H1 (cell line): ENCODE results near the gene CEP70. TPM values are rescaled to one million over a fixed set of nuclear protein-coding genes. Genes with fewer than 3 reads are reported as not detected.

ENCODE experiments used
- CTCF ChIA-PET: fragments of 300-600 bp; sonication (Branson Sonifier 250); formaldehyde crosslinking; loops from one replicate; lab custom pipeline; 2021; ENCODE audit not compliant: partially characterized antibody; lab: Charles Lee
- POLR2A ChIA-PET: fragments of 300-600 bp; sonication (Branson Sonifier 250); formaldehyde crosslinking; loops from one replicate; lab custom pipeline; 2021; ENCODE audit warnings: inconsistent platforms; ENCODE audit not compliant: partially characterized antibody; lab: Charles Lee
- DNase-seq, 2 experiments: peaks; one replicate each; pipeline versions ENCODE4 v3.0.0 to v3.0.0-alpha.2; 2010 to 2022; ENCODE audit warnings: low spot score in 2 of 2, low read depth in 1 of 2, mixed read lengths in 1 of 2
- FAIRE-seq: peaks from 2 replicates; lab custom pipeline; 2011; peaks lifted over from hg19 to GRCh38; lab: Jason Lieb, UNC
- H2AFZ ChIP-seq: 2 replicates; pipeline ENCODE4 v1.8.1; 2012; ENCODE audit warnings: low read length, inconsistent platforms
- H2AK5ac ChIP-seq: 2 replicates; pipeline ENCODE4 v1.6.1; 2013; ENCODE audit warnings: low read depth, low read length
- H2BK120ac ChIP-seq: replicated peaks from 2 replicates; pipeline ENCODE3; 2013; ENCODE audit warnings: low read depth, low read length, inconsistent platforms
- H2BK12ac ChIP-seq: 2 replicates; pipeline ENCODE4 v1.6.1; 2013; ENCODE audit warnings: low read depth, low read length
- H2BK15ac ChIP-seq: 2 replicates; pipeline ENCODE4 v1.6.1; 2013; ENCODE audit warnings: low read length
- H2BK20ac ChIP-seq: 2 replicates; pipeline ENCODE4 v1.6.1; 2013; ENCODE audit warnings: low read length
- H2BK5ac ChIP-seq: 2 replicates; pipeline ENCODE4 v1.6.1; 2013; ENCODE audit warnings: low read depth, low read length
- H3K14ac ChIP-seq: 2 replicates; pipeline ENCODE4 v1.6.1; 2013; ENCODE audit warnings: inconsistent platforms; ENCODE audit not compliant: insufficient read length
- H3K18ac ChIP-seq: 2 replicates; pipeline ENCODE4 v1.6.1; 2013; ENCODE audit warnings: low read length; ENCODE audit errors: extremely low read depth
- H3K23ac ChIP-seq: 2 replicates; pipeline ENCODE4 v1.6.1; 2013; ENCODE audit warnings: inconsistent platforms; ENCODE audit not compliant: insufficient read length
- H3K23me2 ChIP-seq: 2 replicates; pipeline ENCODE4 v1.6.1; 2013; ENCODE audit warnings: low read depth, low read length
- H3K27ac ChIP-seq: 2 replicates; pipeline ENCODE4 v1.6.1; 2011; ENCODE audit warnings: low read depth, low read length, inconsistent platforms
- H3K27me3 ChIP-seq, 4 experiments: replicated peaks in 1 of 4; 1 replicate in 1 of 4; 2 replicates in 3 of 4; pipeline versions ENCODE4 v1.6.1 to v1.8.1; 2011 to 2013; ENCODE audit warnings: low read length in 3 of 4, mild to moderate bottlenecking in 3 of 4, inconsistent platforms in 2 of 4, mixed read lengths in 2 of 4, moderate library complexity in 1 of 4; ENCODE audit not compliant: control insufficient read depth in 3 of 4, insufficient read depth in 3 of 4; ENCODE audit errors: extremely low read depth in 1 of 4
- H3K36me3 ChIP-seq, 4 experiments: 2 replicates each; pipeline versions ENCODE4 v1.6.1 to v1.8.1; 2011 to 2013; ENCODE audit warnings: mild to moderate bottlenecking in 4 of 4, low read length in 3 of 4, moderate library complexity in 2 of 4, control low read depth in 1 of 4, inconsistent platforms in 1 of 4; ENCODE audit not compliant: insufficient read depth in 4 of 4, control insufficient read depth in 2 of 4
- H3K4ac ChIP-seq: replicated peaks from 2 replicates; pipeline ENCODE3; 2013; ENCODE audit warnings: low read length, low read depth, mixed read lengths, inconsistent platforms; ENCODE audit not compliant: insufficient read length
- H3K4me1 ChIP-seq, 4 experiments: replicated peaks in 1 of 4; 1 replicate in 1 of 4; 2 replicates in 3 of 4; pipeline versions ENCODE4 v1.6.1 to v1.8.1; 2011 to 2013; ENCODE audit warnings: low read length in 3 of 4, inconsistent platforms in 2 of 4, mixed read lengths in 1 of 4; ENCODE audit not compliant: insufficient read depth in 4 of 4, control insufficient read depth in 3 of 4
- H3K4me2 ChIP-seq, 2 experiments: 2 replicates each; pipeline versions ENCODE4 v1.6.1 to v1.8.1; 2011 to 2013; ENCODE audit warnings: low read depth in 2 of 2, low read length in 2 of 2, control low read depth in 1 of 2, inconsistent platforms in 1 of 2, mild to moderate bottlenecking in 1 of 2; ENCODE audit not compliant: insufficient read depth in 1 of 2
- H3K4me3 ChIP-seq, 4 experiments: fragments of 200-600, 300-600 bp in 1 of 4; sonication (generic), shearing (Covaris generic), sonication (Bioruptor Twin) in 1 of 4; 2 replicates each; pipeline versions ENCODE4 v1.5.1 to v1.8.1; 2011 to 2016; ENCODE audit warnings: low read length in 4 of 4, low read depth in 3 of 4, control low read depth in 2 of 4, inconsistent platforms in 2 of 4, mild to moderate bottlenecking in 2 of 4, mixed read lengths in 1 of 4, moderate library complexity in 1 of 4; ENCODE audit not compliant: insufficient read depth in 2 of 4; ENCODE audit errors: extremely low read depth in 1 of 4
- H3K56ac ChIP-seq: replicated peaks from 2 replicates; pipeline ENCODE3; 2013; ENCODE audit warnings: low read depth, mild to moderate bottlenecking, mixed read lengths, low read length, inconsistent platforms; ENCODE audit not compliant: insufficient read length
- H3K79me1 ChIP-seq: 2 replicates; pipeline ENCODE4 v1.6.1; 2013; ENCODE audit warnings: low read depth, low read length, control low read depth
- H3K79me2 ChIP-seq, 2 experiments: 2 replicates each; pipeline versions ENCODE4 v1.6.1 to v1.8.1; 2012 to 2013; ENCODE audit warnings: low read length in 2 of 2, mild to moderate bottlenecking in 2 of 2, inconsistent platforms in 1 of 2; ENCODE audit not compliant: insufficient read depth in 2 of 2, control insufficient read depth in 1 of 2
- H3K9ac ChIP-seq, 4 experiments: replicated peaks in 1 of 4; 1 replicate in 1 of 4; 2 replicates in 3 of 4; pipeline versions ENCODE4 v1.6.1 to v1.8.1; 2011 to 2013; ENCODE audit warnings: low read depth in 3 of 4, low read length in 3 of 4, control low read depth in 2 of 4, mild to moderate bottlenecking in 2 of 4, moderate library complexity in 2 of 4, inconsistent platforms in 1 of 4; ENCODE audit errors: extremely low read depth in 1 of 4
- H3K9me3 ChIP-seq, 2 experiments: 2 replicates each; pipeline versions ENCODE4 v1.6.1 to v1.8.1; 2012 to 2013; ENCODE audit warnings: mild to moderate bottlenecking in 2 of 2, moderate library complexity in 2 of 2, control low read depth in 1 of 2, inconsistent platforms in 1 of 2, low read depth in 1 of 2, low read length in 1 of 2, mixed read lengths in 1 of 2; ENCODE audit not compliant: insufficient read depth in 2 of 2
- H4K20me1 ChIP-seq, 2 experiments: replicated peaks in 1 of 2; 2 replicates each; pipeline versions ENCODE3 to v1.8.1; 2011 to 2013; ENCODE audit warnings: inconsistent platforms in 2 of 2, low read length in 2 of 2, mild to moderate bottlenecking in 1 of 2; ENCODE audit not compliant: insufficient read depth in 2 of 2, control insufficient read depth in 1 of 2
- H4K5ac ChIP-seq: 2 replicates; pipeline ENCODE4 v1.6.1; 2013; ENCODE audit warnings: low read length, low read depth, mixed read lengths, inconsistent platforms; ENCODE audit not compliant: insufficient read length
- H4K8ac ChIP-seq: 2 replicates; pipeline ENCODE4 v1.8.0; 2013; ENCODE audit warnings: mild to moderate bottlenecking, moderate library complexity, low read length, inconsistent platforms; ENCODE audit not compliant: insufficient read depth; ENCODE audit errors: extremely low read depth
- H4K91ac ChIP-seq: replicated peaks from 2 replicates; pipeline ENCODE3; 2013; ENCODE audit warnings: low read length, mixed read lengths, inconsistent platforms; ENCODE audit not compliant: insufficient read length
- BCL11A ChIP-seq, 2 experiments: IDR thresholded peaks; one replicate each; pipeline ENCODE4 v1.6.1; 2011; ENCODE audit warnings: low read depth in 2 of 2, low read length in 2 of 2, mild to moderate bottlenecking in 2 of 2
- CREB1 ChIP-seq: IDR thresholded peaks from 2 replicates; pipeline ENCODE4 v1.6.1; 2012; ENCODE audit warnings: inconsistent platforms
- EGR1 ChIP-seq: IDR thresholded peaks from 2 replicates; pipeline ENCODE4 v1.6.1; 2011; ENCODE audit warnings: low read depth, low read length, borderline replicate concordance
- EZH2 ChIP-seq: fragments of 200-600 bp; sonication (generic); IDR thresholded peaks from 2 replicates; pipeline ENCODE4 v1.7.1; 2012; ENCODE audit warnings: low read depth, mild to moderate bottlenecking, moderate library complexity, low read length, inconsistent platforms; ENCODE audit not compliant: severe bottlenecking
- GABPA ChIP-seq: IDR thresholded peaks from 2 replicates; pipeline ENCODE4 v1.6.1; 2011; ENCODE audit warnings: mild to moderate bottlenecking, low read length, moderate library complexity, borderline replicate concordance; ENCODE audit not compliant: insufficient read depth
- JUN ChIP-seq: IDR thresholded peaks from 2 replicates; pipeline ENCODE4 v1.6.1; 2011; ENCODE audit warnings: low read depth, mild to moderate bottlenecking, improper control_type of control experiment, low read length
- KDM5A ChIP-seq: fragments of 200-600 bp; IDR thresholded peaks from 2 replicates; pipeline ENCODE4 v1.7.1; 2012; ENCODE audit warnings: mild to moderate bottlenecking, low read length, inconsistent platforms, mixed read lengths
- NANOG ChIP-seq: IDR thresholded peaks from 2 replicates; pipeline ENCODE4 v1.6.1; 2011; ENCODE audit warnings: low read length, low read depth, mild to moderate bottlenecking, inconsistent platforms; ENCODE audit not compliant: insufficient read depth, poor library complexity, severe bottlenecking
- SAP30 ChIP-seq: fragments of 300-600 bp; sonication (generic); IDR thresholded peaks from 2 replicates; pipeline ENCODE4 v1.7.1; 2012; ENCODE audit warnings: low read length, moderate library complexity, mild to moderate bottlenecking, inconsistent platforms; ENCODE audit not compliant: insufficient read depth, insufficient replicate concordance
- SIRT6 ChIP-seq: IDR thresholded peaks from one replicate; pipeline ENCODE4 v1.7.1; 2012; ENCODE audit warnings: low read length, inconsistent platforms
- SP2 ChIP-seq: IDR thresholded peaks from 2 replicates; pipeline ENCODE4 v1.6.1; 2012; ENCODE audit warnings: mild to moderate bottlenecking, low read length, inconsistent platforms
- TBP ChIP-seq: IDR thresholded peaks from 2 replicates; pipeline ENCODE4 v1.6.1; 2011; ENCODE audit warnings: low read depth, low read length, improper control_type of control experiment
- WGBS, 2 experiments: shearing (Covaris generic) in 1 of 2; methylation state at CpG; one replicate each; pipeline versions ENCODE4 v1.1.6 to v1.1.7; 2013 to 2015; ENCODE audit warnings: low lambda C conversion rate in 2 of 2, mixed read lengths in 2 of 2, inconsistent platforms in 1 of 2, low coverage in 1 of 2, missing lambda C conversion rate in 1 of 2; ENCODE audit not compliant: insufficient replicate concordance in 2 of 2, insufficient coverage in 1 of 2, insufficient read length in 1 of 2; ENCODE audit errors: extremely low coverage in 1 of 2, missing lambda C conversion rate in 1 of 2; 5-methylcytosine and 5-hydroxymethylcytosine counted together
- polyA plus RNA-seq, 7 experiments: library from polyadenylated mRNA; depleted of rRNA in 3 of 7; stranded (reverse) in 5 of 7; unstranded in 2 of 7; fragments of >200 nt in 5 of 7; fragments of 200-250 nt in 2 of 7; gene quantifications; 1 replicate in 5 of 7; 2 replicates in 1 of 7; 4 replicates in 1 of 7; pipeline versions ENCODE4 v1.2.1 to v1.2.3, GENCODE V29; 2011 to 2013; ENCODE audit warnings: missing spikeins in 2 of 7, mixed read lengths in 2 of 7
- total RNA-seq: library from RNA; stranded (reverse); fragmentation: NEBNext Ultra II Directional; extraction: Animal tissue kit (Norgen Biotek cat#: 25700); gene quantifications from 2 replicates; pipeline ENCODE4 v1.2.1, GENCODE V29; 2021

Gene CEP70
- total and polyA plus RNA-seq, 2 of the 8 experiments (the other 6 are each of a cell fraction or from before 2014, with no cell fraction given): 3.9 to 26.2 TPM

- no peaks in the 10 kb centered on the region for H4K20me1 ChIP-seq
- H3K79me2 ChIP-seq: 0 out of 4 replicates have a peak, but pooled peaks cover 0 to 5% of the 10 kb centered on the region in 2 experiments
- peak overlapping the region; percentile 82 for H2AFZ ChIP-seq
- DNase-seq (no peak), FAIRE-seq (no peak)
- no peak overlapping the region; the same call in 1 of the 2 replicates for H2BK12ac ChIP-seq
- CTCF ChIA-PET: interaction anchor here (0.6 to 5.1 kb wide), 47 partner anchors 8 to 788 kb away, joined by 3 to 80 read pairs (median 4); partner anchors contain the start of gene ESYT3
- no peak overlapping the region for H3K27ac ChIP-seq
- POLR2A ChIA-PET: interaction anchor here (1.1 to 3.4 kb wide), 4 partner anchors 14 to 320 kb away, joined by 3 to 16 read pairs (median 8); partner anchors contain the start of gene FAIM
- H2AK5ac ChIP-seq: no peak overlapping the region
- H3K23me2 ChIP-seq: peaks cover 7% of the 10 kb centered on the region; the same call in 1 of the 2 replicates
- no peak overlapping the region for H3K9ac ChIP-seq
- H3K23ac ChIP-seq: no peak overlapping the region
- peak overlapping the region; percentile 41; the same call in 1 of the 2 replicates for H3K18ac ChIP-seq
- 0 out of 2 replicates have a peak overlapping the region, but pooled peaks have one; percentile 74 for H2BK15ac ChIP-seq
- no peak overlapping the region for H3K14ac ChIP-seq
- no peak overlapping the region for H4K91ac ChIP-seq
- H2BK20ac ChIP-seq: no peak overlapping the region
- H3K36me3 ChIP-seq: peaks cover 0 to 5% (median 0%) of the 10 kb centered on the region in 4 experiments; a peak in 1 of 8 replicates
- no peak overlapping the region for H2BK5ac ChIP-seq
- WGBS, 2 experiments: 66% methylated on average over 6 of the region's 6 CpGs; no CpG with 5 or more reads in 1 of the 2 experiments
- peaks cover 0 to 5% (median 3%) of the 10 kb centered on the region in 4 experiments; a peak in 3 of 7 replicates for H3K4me1 ChIP-seq
- no peak overlapping the region for H4K5ac ChIP-seq
- no peak overlapping the region for H2BK120ac ChIP-seq
- peak overlapping the region; percentile 62 to 98; a peak in 2 of 4 replicates for H3K4me2 ChIP-seq
- no peaks in the 10 kb centered on the region for H3K27me3 ChIP-seq
- H4K8ac ChIP-seq: no peak overlapping the region
- no peak overlapping the region for H3K4ac ChIP-seq
- peak overlapping the region in 1 of 4 experiments; percentile 77; a peak in 3 of 8 replicates for H3K4me3 ChIP-seq
- no peak overlapping the region for H3K56ac ChIP-seq
- H3K79me1 ChIP-seq: no peaks in the 10 kb centered on the region
- peaks cover 5 to 7% of the 10 kb centered on the region in 2 experiments; a peak in 1 of 4 replicates for H3K9me3 ChIP-seq
- TF ChIP-seq TBP (no peak), GABPA (no peak), EZH2 (no peak), SIRT6 (no peak), SAP30 (no peak), CREB1 (no peak), EGR1 (no peak), JUN (no peak), KDM5A (no peak), SP2 (no peak), NANOG (no peak), BCL11A (IDR thresholded peaks at IDR 0.05; ENCODE audit: low read depth in 2 of 2, low read length in 2 of 2) (no peak)
Observed at GRCh38 chr3:138594935-138595610, 1.0 kb upstream of the CEP70 start.
